ENCODE data around the gene STXBP5. TPM values are rescaled to one million over a fixed set of nuclear protein-coding genes. Genes with fewer than 3 reads are reported as not detected.

STXBP5 gene
- polyA plus RNA-seq, 1 of the 3 experiments (the other 2 are of a cell fraction), result 9.9 TPM

GRCh38 chr6:147222160-147222838, 18.1 kb downstream of the STXBP5 start:
- H3K9ac ChIP-seq, result no peak overlapping the region
- POLR2A ChIA-PET, result no interaction called here
- no peak overlapping the region for H2AFZ ChIP-seq (ENCODE audit: low read depth)
- no peaks in the 10 kb centered on the region for H3F3A ChIP-seq (replicated peaks; ENCODE audit: insufficient read depth)
- no peak overlapping the region for H3K4me2 ChIP-seq
- no peak overlapping the region; a peak in 1 of 4 replicates for H3K27ac ChIP-seq (ENCODE audit: low read depth in 2 of 2, low read length in 1 of 2)
- H4K20me1 ChIP-seq (ENCODE audit: insufficient read depth), result no peaks in the 10 kb centered on the region; the same call in 1 of the 2 replicates
- no peaks in the 10 kb centered on the region for H3K27me3 ChIP-seq (ENCODE audit: insufficient read depth)
- no peaks in the 10 kb centered on the region; a peak in 2 of 4 replicates for H3K4me1 ChIP-seq (ENCODE audit: control insufficient read depth in 1 of 2, insufficient read depth in 2 of 2, low read depth in 1 of 2, low read length in 1 of 2)
- H3K9me3 ChIP-seq, result no peaks in the 10 kb centered on the region
- peaks cover 35 to 60% of the 10 kb centered on the region in 2 experiments for H3K36me3 ChIP-seq (replicated peaks in 1 of 2; ENCODE audit: control insufficient read depth in 1 of 2, insufficient read depth in 2 of 2, low read length in 1 of 2)
- no peak overlapping the region for H3K4me3 ChIP-seq (ENCODE audit: low read depth in 2 of 2, low read length in 1 of 2)
- DNase-seq, result no peak
- CTCF ChIA-PET, result interaction anchor here (0.6 to 1.3 kb wide), 4 partner anchors 19 to 366 kb away, joined by 3 to 4 read pairs (median 4); no protein-coding TSS in a partner anchor
- no peaks in the 10 kb centered on the region for H3K9me2 ChIP-seq
- H3K79me2 ChIP-seq (ENCODE audit: insufficient read depth), result peaks cover 96% of the 10 kb centered on the region
- WGBS (ENCODE audit: low lambda C conversion rate), result 83% methylated on average over 4 of the region's 4 CpGs
- no peak for TF ChIP-seq CHD2 (IDR thresholded peaks at IDR 0.05; ENCODE audit: low read length, partially characterized antibody)
- TF ChIP-seq RCOR1 (IDR thresholded peaks at IDR 0.05; ENCODE audit: low read length), result no peak
- peak; percentile 56 for TF ChIP-seq CTCF (IDR thresholded peaks at IDR 0.05)
- peak; percentile 37 for TF ChIP-seq RAD21 (IDR thresholded peaks at IDR 0.05; ENCODE audit: low read length)
- TF ChIP-seq TAF1 (IDR thresholded peaks at IDR 0.05; ENCODE audit: borderline replicate concordance, low read depth, low read length), result no peak
- TF ChIP-seq REST (IDR thresholded peaks at IDR 0.05; ENCODE audit: low read depth, low read length), result no peak
- 0 out of 2 replicates have a peak, but pooled peaks have one; percentile 12 for TF ChIP-seq SMC3 (IDR thresholded peaks at IDR 0.05; ENCODE audit: low read depth, low read length)
- peak; percentile 35; the same call in 1 of the 2 replicates for TF ChIP-seq YY1 (IDR thresholded peaks at IDR 0.05; ENCODE audit: low read depth)

- DNase-seq, result no peak
- H3K4me3 ChIP-seq (ENCODE audit: low read depth in 2 of 2, low read length in 1 of 2), result no peak overlapping the region
- H4K20me1 ChIP-seq (ENCODE audit: insufficient read depth), result no peaks in the 10 kb centered on the region; the same call in 1 of the 2 replicates
- H3K36me3 ChIP-seq (replicated peaks in 1 of 2; ENCODE audit: control insufficient read depth in 1 of 2, insufficient read depth in 2 of 2, low read length in 1 of 2), result peaks cover 33 to 67% of the 10 kb centered on the region in 2 experiments
- POLR2A ChIA-PET, result no interaction called here
- no peaks in the 10 kb centered on the region for H3K27me3 ChIP-seq (ENCODE audit: insufficient read depth)
- H3K9me2 ChIP-seq, result no peaks in the 10 kb centered on the region
- no peaks in the 10 kb centered on the region; a peak in 1 of 4 replicates for H3K4me1 ChIP-seq (ENCODE audit: control insufficient read depth in 1 of 2, insufficient read depth in 2 of 2, low read depth in 1 of 2, low read length in 1 of 2)
- no peak overlapping the region for H2AFZ ChIP-seq (ENCODE audit: low read depth)
- H3K4me2 ChIP-seq, result no peak overlapping the region
- CTCF ChIA-PET, result interaction anchor here (1.0 to 1.2 kb wide), 2 partner anchors 59 to 366 kb away, joined by 3 to 4 read pairs; no protein-coding TSS in a partner anchor
- peaks cover 98% of the 10 kb centered on the region for H3K79me2 ChIP-seq (ENCODE audit: insufficient read depth)
- H3F3A ChIP-seq (replicated peaks; ENCODE audit: insufficient read depth), result peaks cover 4% of the 10 kb centered on the region
- H3K9ac ChIP-seq, result no peak overlapping the region
- WGBS (ENCODE audit: low lambda C conversion rate), result 90% methylated on average over 3 of the region's 3 CpGs
- H3K27ac ChIP-seq (ENCODE audit: low read depth in 2 of 2, low read length in 1 of 2), result no peak overlapping the region
- TF ChIP-seq TCF12 (IDR thresholded peaks at IDR 0.05) (no peak), NRF1 (IDR thresholded peaks at IDR 0.05; ENCODE audit: low read depth, low read length) (no peak), MXI1 (IDR thresholded peaks at IDR 0.05; ENCODE audit: low read depth, low read length) (no peak), FOXM1 (IDR thresholded peaks at IDR 0.05; ENCODE audit: low read depth) (no peak), GABPA (IDR thresholded peaks at IDR 0.05; ENCODE audit: low read depth) (no peak), FOSL2 (IDR thresholded peaks at IDR 0.05; ENCODE audit: borderline replicate concordance, low read depth) (no peak), USF2 (IDR thresholded peaks at IDR 0.05; ENCODE audit: borderline replicate concordance, low read depth, low read length) (no peak), CTCF (IDR thresholded peaks at IDR 0.05) (no peak)
- peaks cover 3% of the 10 kb centered on the region; the same call in 1 of the 2 replicates for H3K9me3 ChIP-seq
Observed at GRCh38 chr6:147223736-147224135, 19.5 kb downstream of the STXBP5 start.

Data from SK-N-SH (cell line).